Psoas muscle (tissue), 8 donors: ENCODE results near the gene PIGP. TPM values are rescaled to one million over a fixed set of nuclear protein-coding genes. Genes with fewer than 3 reads are reported as not detected.

ENCODE experiments used
- ATAC-seq, 4 donors: fragments of 200-7000 bp; cut with Tn5 transposase; one replicate each; pipeline ENCODE4 v1.9.1; 2020; ENCODE audit warnings: moderate library complexity in 3 of 4, mild to moderate bottlenecking in 2 of 4
- DNase-seq, 2 donors: peaks; one replicate each; pipeline ENCODE4 v3.0.0-alpha.2; 2020
- H3K27ac ChIP-seq: fragments of 200-600 bp; one replicate; pipeline ENCODE4 v1.8.0; 2022
- H3K27me3 ChIP-seq, 3 donors: fragments of 200-600 bp in 1 of 3; one replicate each; pipeline versions ENCODE4 v1.6.1 to v1.8.0; 2013 to 2022; ENCODE audit warnings: low read length in 2 of 3, mild to moderate bottlenecking in 2 of 3, moderate library complexity in 1 of 3; ENCODE audit not compliant: insufficient read depth in 3 of 3
- H3K36me3 ChIP-seq, 2 donors: fragments of 200-600 bp in 1 of 2; one replicate each; pipeline versions ENCODE4 v1.6.1 to v1.8.0; 2013 to 2022; ENCODE audit warnings: low read depth in 1 of 2, mild to moderate bottlenecking in 1 of 2, moderate library complexity in 1 of 2; ENCODE audit not compliant: insufficient read depth in 1 of 2
- H3K4me1 ChIP-seq: fragments of 200-600 bp; one replicate; pipeline ENCODE4 v1.8.0; 2022
- H3K4me3 ChIP-seq: fragments of 200-600 bp; one replicate; pipeline ENCODE4 v1.8.0; 2022; ENCODE audit warnings: mild to moderate bottlenecking
- H3K9me3 ChIP-seq: fragments of 200-600 bp; one replicate; pipeline ENCODE4 v1.8.0; 2022
- WGBS, 3 donors: extraction: QIAGEN DNeasy Blood & Tissue Kit; methylation state at CpG; one replicate each; pipeline versions ENCODE4 v1.1.6 to v1.1.7; 2013; 5-methylcytosine and 5-hydroxymethylcytosine counted together
- intact Hi-C, 2 donors: fragments of 100-400 bp; cut with DNase I; formaldehyde crosslinking; loops; one replicate each; pipeline versions ENCODE4 v1.11.0 to v1.14.2; 2022
- polyA plus RNA-seq, 3 donors: library from polyadenylated mRNA; stranded (reverse); fragments of 200-250 nt; gene quantifications; one replicate each; pipeline ENCODE4 v1.2.3, GENCODE V29; 2013
- total RNA-seq, 4 donors: library from RNA; stranded (reverse); fragmentation: NEBNext Ultra II Directional in 2 of 4; extraction: Animal tissue kit (Norgen Biotek cat#: 25700) in 2 of 4; gene quantifications; one replicate each; pipeline versions ENCODE4 v1.2.1 to v1.2.4, GENCODE V29; 2021 to 2023
- TF ChIP-seq, protein P1 (sequence below): fragments of 200-600 bp; IDR thresholded peaks from one replicate; pipeline ENCODE4 v1.8.0; 2022; ENCODE audit warnings: antibody characterized with exemption
- donor health status: healthy with polysubstance abuse.
- donor health status: DM: no; HTN: no; CAD: no; lungs with moderate emphysema.
- donor health status: Bipolar disorder and iron deficiency.
- donor health status: healthy.
- donor health status: DM: yes; HTN: yes; CAD: no.
- donor health status: DM: no; HTN: no; CAD: no.
- donor health status: DM: no; HTN: no; CAD: no.
- donor health status: DM: yes; HTN: yes; CAD: no.

PIGP gene
- total and polyA plus RNA-seq, 7 donors: 23.0 to 46.9 (median 29.6) TPM

DNA sequence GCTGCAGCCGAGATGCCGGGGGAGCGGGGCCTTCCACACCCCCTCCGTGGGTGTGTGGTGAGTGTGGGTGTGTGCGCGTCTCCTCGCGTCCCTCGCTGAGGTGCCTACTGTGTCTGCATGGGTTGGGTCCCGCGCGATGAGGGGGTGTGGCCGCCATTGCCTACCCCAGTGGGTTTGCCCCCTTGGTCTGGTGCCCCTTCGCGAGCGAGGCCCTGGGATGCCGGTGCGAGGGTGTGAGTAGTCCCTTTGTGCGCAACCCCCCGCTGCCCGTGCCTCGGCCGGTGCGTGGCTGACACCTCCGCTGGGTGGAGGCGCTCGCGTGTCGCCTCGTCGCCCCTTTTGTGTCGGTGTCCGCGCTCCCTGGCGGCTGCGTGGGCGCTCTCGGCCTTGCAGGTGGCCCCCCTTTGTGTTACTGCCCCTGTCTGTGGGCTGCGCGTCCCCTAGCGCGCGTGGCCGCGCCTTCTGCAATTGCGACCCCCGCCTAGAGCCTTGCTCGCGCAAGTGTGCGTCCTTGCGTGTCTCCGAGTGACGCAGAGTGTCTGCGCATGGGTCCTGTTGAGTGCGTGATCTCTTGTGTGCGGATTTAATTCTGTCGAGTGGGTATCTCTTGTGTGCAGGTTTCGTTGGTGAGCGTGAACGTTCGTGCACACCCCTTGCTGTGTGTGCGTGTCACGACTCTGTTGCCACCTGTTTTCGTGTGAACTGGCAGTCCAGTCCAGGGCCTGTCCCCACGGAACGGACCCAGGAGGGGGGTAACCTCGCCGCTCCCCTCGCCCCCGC lies 736 bp upstream of the PIGP start:
- peak overlapping the region; percentile 95 for H3K27ac ChIP-seq
- ATAC-seq (peak; percentile 33 to 59 (median 49)), DNase-seq (no peak)
- peaks cover 15% of the 10 kb centered on the region for H3K4me1 ChIP-seq
- no peaks in the 10 kb centered on the region for H3K27me3 ChIP-seq
- H3K9me3 ChIP-seq: no peaks in the 10 kb centered on the region
- 0% methylated on average over 55 to 70 of the region's 70 CpGs for WGBS, 3 donors
- intact Hi-C loops: loop anchor here in 1 of 2 donors (5.0 kb wide), 1 partner anchor 81 kb away; no protein-coding TSS in a partner anchor
- TF ChIP-seq, protein P1, sequence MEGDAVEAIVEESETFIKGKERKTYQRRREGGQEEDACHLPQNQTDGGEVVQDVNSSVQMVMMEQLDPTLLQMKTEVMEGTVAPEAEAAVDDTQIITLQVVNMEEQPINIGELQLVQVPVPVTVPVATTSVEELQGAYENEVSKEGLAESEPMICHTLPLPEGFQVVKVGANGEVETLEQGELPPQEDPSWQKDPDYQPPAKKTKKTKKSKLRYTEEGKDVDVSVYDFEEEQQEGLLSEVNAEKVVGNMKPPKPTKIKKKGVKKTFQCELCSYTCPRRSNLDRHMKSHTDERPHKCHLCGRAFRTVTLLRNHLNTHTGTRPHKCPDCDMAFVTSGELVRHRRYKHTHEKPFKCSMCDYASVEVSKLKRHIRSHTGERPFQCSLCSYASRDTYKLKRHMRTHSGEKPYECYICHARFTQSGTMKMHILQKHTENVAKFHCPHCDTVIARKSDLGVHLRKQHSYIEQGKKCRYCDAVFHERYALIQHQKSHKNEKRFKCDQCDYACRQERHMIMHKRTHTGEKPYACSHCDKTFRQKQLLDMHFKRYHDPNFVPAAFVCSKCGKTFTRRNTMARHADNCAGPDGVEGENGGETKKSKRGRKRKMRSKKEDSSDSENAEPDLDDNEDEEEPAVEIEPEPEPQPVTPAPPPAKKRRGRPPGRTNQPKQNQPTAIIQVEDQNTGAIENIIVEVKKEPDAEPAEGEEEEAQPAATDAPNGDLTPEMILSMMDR: no peak
- H3K4me3 ChIP-seq: peak overlapping the region; percentile 78
- H3K36me3 ChIP-seq: peaks cover 2 to 20% of the 10 kb centered on the region in 2 donors

DNA sequence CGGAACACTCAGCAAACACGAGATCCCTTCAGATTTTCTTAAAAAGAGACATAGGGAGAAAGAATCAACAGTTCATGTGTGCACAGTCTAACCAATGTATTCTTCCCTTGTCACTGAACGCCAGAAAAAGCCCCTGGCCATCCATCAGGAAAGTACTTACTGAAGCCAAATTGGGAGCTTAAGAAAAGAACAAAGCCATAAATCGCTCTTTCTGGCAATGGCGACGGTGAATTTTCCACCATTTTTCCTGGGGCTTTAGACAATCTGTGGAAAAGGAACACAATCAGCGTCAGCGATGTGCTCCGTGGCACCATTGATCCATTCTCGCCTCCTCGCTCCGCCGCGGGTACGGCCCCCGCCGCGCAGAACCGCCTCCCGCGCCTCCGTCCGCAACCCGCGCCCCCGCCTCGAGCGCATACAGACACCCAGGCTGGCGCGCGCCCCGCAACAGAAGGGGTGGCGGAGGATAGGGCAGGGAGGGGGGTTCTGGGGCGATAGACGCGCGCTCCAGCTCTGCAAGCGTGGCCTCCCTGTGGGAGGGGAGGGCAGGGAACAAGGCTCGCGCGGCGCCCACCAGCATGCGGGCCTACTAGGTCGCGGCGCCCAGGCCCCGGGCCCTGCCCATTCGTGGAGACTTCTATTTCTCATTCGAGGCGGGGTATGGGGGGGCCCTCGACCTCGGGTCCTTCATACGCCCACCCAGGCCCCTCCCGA lies 440 bp downstream of the PIGP start:
- H3K9me3 ChIP-seq: no peaks in the 10 kb centered on the region
- WGBS, 3 donors: 0 to 1% (median 0%) methylated on average over 46 to 54 of the region's 54 CpGs
- peak overlapping the region; percentile 95 for H3K27ac ChIP-seq
- H3K36me3 ChIP-seq: peaks cover 4 to 31% of the 10 kb centered on the region in 2 donors
- TF ChIP-seq, protein P1: no peak
- no peaks in the 10 kb centered on the region for H3K27me3 ChIP-seq
- peaks cover 15% of the 10 kb centered on the region for H3K4me1 ChIP-seq
- intact Hi-C loops: loop anchor here in 1 of 2 donors (5.0 kb wide), 1 partner anchor 80 kb away; no protein-coding TSS in a partner anchor
- peak in 1 of 2 donors; percentile 85 for DNase-seq
- ATAC-seq: peak; percentile 55 to 70 (median 68)
- H3K4me3 ChIP-seq: peak overlapping the region; percentile 78

DNA sequence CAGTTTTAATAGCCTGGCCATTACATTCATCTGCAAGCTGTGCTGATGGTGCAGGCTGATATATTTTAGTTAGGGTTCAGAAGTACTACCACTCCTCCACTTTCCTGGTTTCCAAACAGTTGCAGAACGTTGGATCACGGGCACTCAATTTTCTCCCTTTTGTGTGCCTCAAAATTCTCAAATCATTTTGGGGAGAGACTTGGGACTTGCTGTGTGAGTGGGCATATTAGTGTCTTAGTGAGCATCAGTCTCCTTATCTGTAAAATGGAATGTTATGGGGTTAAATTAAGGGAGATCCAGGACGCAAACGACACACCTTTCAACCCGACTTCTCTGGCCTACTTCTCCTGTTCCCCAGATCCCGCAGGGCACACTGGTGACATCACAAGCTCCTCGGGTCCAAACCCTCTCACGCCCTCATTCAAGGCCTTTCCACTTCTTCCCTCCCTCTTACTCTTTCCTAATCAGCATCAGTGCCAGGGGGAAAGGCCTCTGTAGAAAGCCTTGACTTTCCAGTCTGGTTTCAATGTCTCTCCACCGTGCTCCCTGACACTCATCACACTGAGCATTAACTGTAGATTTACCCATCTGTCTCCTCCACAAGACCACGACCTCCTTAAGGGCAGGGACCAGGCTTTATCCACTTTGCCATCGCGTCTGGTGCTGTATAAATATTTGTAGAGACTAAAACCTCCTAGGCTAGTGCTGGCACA lies 1.2 kb downstream of the PIGP start:
- peak in 2 of 4 donors; percentile 14 to 17 for ATAC-seq
- peak; percentile 74 to 83 for DNase-seq
- no peaks in the 10 kb centered on the region for H3K27me3 ChIP-seq
- peak overlapping the region; percentile 78 for H3K4me3 ChIP-seq
- TF ChIP-seq, protein P1: no peak
- 20 to 33% (median 22%) methylated on average over 12 of the region's 12 CpGs for WGBS, 3 donors
- H3K9me3 ChIP-seq: no peaks in the 10 kb centered on the region
- H3K4me1 ChIP-seq: peaks cover 15% of the 10 kb centered on the region
- intact Hi-C loops: loop anchor here in 1 of 2 donors (5.0 kb wide), 1 partner anchor 79 kb away; no protein-coding TSS in a partner anchor
- H3K36me3 ChIP-seq: peaks cover 4 to 37% of the 10 kb centered on the region in 2 donors
- peak overlapping the region; percentile 95 for H3K27ac ChIP-seq

DNA sequence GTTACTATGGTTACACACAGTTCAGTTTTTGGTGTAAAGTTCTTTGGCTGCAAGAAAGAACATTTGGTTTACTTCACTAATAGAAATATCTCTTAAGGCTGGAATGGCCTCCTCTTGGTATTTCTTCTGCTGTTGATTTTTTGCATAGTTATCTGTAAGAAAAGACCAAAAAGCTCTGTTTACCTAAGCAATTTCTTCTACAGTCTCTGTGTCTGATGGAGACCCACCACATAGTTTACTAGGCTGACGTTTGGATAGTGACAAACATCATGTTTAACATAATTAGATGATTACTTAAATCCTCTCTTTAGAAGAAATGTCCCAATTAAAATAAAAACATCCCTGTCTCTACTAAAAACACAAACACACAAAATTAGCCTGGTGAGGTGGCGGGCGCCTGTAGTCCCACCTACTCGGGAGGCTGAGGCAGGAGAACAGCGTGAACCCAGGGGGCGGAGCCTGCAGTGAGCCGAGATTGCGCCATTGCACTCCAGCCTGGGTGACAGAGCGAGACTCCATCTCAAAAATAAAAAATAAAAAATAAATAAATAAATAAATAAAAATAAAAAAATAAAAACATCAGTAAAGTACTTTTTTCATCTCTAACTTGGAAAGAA lies 7.2 kb downstream of the PIGP start:
- DNase-seq (no peak), ATAC-seq (no peak)
- TF ChIP-seq, protein P1: no peak
- Histone ChIP-seq H3K4me1 (no peaks in the 10 kb centered on the region), H3K4me3 (no peak overlapping the region), H3K27me3 (no peaks in the 10 kb centered on the region), H3K27ac (no peak overlapping the region), H3K36me3 (peaks cover 4 to 61% of the 10 kb centered on the region in 2 donors), H3K9me3 (no peaks in the 10 kb centered on the region)
- WGBS, 3 donors: 95 to 98% (median 96%) methylated on average over 9 of the region's 9 CpGs
- intact Hi-C loops: no loop called here
